HG02840 (cell line): Measurements from ENCODE around the gene PPP6R2.

Experiments
- ATAC-seq: cut with Tn5 transposase; IDR thresholded peaks from one replicate; pipeline ENCODE4 v1.9.1; 2021; ENCODE audit warnings: mild to moderate bottlenecking, moderate library complexity, moderate number of reproducible peaks; ENCODE audit not compliant: unreplicated experiment, low FRiP score

The PPP6R2 gene

DNA sequence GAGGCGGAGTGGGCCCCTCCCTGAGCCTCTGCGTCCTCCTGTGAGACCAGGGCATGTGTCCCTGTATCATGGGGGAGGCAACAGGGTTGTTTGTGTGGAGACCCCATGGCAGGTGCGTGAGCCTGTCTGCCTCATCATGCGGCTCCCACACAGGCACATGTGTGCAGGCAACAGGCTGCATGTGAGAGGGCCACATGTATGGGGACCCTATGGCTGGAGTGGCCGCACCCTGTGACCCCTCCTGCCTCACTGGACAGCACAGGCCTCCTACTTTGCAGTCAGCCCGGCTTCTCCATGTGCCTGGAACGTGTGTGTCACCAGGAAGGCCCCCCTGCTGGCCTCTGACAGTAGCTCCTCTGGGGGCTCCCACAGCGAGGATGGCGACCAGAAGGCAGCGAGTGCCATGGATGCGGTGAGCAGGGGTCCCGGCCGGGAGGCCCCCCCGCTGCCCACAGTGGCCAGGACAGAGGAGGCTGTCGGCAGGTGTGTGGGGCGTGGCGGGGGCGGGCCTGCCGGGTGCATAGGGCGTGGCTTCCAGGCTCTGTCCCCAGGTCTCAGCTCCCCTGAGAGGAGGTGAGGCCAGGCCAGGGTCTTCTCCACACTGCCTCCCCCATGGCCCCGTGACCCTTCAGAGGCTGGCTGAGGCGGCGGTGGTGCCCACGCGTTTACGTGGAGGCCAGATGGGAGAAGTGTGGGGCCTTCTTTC, 97.6 kb downstream of the PPP6R2 start:
- ATAC-seq: no peak

DNA sequence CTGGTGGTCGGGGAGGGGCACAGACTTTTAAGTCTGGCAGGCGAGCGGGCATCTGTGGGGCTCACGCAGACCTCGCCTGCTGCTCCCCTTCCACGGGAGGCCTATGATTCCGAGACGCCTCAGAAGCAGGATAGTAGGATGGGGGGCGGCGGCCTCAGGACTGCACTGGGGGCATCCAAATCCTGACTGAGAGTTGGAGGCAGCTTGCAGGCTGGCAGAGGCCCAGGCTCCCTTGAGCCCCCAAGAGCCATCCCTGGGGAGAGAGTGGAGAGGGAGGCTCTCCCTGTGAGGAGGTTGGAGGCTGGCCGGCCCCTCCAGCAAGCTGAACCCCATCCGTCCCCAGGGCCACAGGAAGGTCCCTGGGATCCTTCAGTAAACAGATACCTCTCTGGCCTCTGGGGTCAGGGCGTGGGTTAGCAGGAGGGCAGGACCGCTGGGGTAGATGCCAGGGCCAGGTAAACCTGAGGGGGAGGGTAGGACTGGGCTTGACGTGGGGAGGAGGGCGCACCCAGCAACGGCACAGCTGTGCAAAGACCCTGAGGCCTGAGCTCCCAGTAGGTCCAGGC, 98.4 kb downstream of the PPP6R2 start:
- no peak for ATAC-seq

DNA sequence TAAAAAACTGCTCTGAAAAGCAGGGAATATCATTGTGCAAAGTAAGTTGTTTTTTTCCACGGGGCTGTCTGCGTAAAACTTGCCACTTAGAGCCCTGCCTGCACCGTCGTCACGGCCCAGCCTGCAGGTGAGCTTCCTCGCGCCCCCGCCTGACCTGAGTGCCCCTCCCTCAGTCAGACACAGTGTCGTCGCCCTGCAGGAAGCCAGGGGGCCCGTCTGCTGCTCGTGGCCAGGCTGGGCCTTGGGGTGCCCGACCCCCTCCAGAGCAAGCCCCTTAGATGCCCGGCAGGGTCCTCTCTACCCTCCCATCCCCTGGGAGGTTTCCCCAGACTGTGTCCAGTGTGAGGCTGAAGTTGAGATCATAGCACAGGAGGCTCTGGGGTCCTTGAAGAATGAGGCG, 100.1 kb downstream of the PPP6R2 start:
- no peak for ATAC-seq

DNA sequence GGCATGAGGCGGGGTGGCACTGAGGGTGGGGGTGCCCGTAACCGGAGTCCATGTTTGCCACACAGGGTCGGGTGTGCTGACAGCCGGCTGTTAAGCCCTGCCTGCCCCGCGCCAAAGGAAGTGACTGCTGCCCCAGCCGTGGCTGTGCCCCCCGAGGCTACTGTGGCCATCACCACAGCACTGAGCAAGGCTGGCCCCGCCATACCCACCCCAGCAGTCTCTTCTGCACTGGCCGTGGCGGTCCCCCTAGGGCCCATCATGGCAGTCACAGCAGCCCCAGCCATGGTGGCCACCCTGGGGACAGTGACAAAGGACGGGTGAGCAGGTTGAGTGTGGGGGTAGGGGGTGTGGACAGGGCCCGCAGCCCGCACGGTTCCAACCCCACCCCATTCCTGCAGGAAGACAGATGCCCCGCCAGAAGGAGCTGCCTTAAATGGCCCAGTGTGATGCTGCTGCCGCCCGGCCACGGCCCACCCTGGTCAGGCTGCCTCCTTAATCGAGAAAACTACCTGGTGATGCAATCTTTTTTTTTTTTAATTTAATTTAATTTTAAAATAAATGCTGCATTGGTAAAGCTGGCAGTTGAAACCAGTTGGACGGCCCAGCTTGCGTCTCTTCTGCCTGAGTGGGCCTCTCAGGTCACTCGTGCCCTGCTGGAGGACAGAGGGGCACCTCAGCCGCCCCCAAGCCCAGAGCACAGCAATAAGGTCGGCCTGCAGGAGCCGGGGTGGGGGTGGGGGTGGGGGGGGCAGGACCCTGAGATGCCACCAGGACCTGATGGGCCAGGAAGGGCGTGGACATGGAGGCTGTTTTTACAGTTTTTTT, 100.9 kb downstream of the PPP6R2 start:
- ATAC-seq: no peak

DNA sequence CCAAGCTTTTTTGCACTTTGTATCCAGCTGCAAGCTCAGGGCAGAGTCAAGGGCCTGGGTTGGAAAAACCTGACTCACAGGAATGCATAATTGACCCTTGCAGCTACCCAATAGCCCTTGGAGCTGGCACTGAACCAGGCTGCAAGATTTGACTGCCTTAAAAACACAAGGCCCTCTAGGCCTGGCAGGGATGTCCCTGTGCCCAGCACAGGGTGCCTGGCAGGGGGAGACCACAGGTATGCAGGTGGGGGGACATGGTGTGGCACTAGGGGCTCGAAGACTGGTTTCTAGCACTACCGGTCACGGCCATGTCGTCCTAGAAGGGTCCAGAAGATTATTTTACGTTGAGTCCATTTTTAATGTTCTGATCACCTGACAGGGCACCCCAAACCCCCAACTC, 101.5 kb downstream of the PPP6R2 start:
- ATAC-seq: no peak

DNA sequence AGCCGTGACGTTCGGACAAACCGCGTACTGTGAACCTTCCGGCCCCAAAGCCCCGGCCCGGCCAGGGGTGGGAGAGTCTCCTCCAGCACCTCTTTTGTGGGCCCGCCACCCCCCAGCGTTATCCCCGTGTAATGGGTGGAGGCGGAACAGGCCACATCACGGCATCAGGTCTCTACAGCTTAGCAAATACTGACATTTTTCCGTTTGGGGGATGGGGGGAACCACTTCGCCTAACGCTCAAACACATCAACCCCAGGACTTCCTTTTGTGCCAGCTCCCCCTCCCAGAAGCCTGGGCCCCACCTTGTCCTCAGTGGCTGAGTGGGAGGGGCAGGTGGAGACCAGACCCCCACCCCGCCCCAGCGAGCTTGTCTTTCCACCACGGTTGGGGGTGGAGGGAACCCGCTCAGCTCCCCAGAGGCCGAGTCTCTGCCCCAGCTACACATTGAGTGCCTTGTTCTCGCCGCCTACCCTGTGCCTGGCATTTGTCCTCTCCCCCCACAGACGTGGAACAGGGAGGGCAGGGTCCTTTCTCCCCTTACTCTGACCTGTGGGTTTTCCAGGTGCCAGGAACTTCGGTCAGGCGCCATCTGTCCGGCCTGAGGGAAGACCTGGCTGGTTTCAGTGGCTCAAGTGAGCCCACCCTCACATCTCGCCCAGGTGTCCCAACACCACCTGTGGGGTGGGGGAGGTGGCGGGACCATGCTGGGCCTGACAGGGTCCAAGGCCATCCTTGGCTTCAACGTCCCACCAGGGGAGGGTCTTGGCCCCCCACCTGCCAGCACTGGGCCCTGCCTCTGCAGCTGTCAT, 102.1 kb downstream of the PPP6R2 start:
- no peak for ATAC-seq

DNA sequence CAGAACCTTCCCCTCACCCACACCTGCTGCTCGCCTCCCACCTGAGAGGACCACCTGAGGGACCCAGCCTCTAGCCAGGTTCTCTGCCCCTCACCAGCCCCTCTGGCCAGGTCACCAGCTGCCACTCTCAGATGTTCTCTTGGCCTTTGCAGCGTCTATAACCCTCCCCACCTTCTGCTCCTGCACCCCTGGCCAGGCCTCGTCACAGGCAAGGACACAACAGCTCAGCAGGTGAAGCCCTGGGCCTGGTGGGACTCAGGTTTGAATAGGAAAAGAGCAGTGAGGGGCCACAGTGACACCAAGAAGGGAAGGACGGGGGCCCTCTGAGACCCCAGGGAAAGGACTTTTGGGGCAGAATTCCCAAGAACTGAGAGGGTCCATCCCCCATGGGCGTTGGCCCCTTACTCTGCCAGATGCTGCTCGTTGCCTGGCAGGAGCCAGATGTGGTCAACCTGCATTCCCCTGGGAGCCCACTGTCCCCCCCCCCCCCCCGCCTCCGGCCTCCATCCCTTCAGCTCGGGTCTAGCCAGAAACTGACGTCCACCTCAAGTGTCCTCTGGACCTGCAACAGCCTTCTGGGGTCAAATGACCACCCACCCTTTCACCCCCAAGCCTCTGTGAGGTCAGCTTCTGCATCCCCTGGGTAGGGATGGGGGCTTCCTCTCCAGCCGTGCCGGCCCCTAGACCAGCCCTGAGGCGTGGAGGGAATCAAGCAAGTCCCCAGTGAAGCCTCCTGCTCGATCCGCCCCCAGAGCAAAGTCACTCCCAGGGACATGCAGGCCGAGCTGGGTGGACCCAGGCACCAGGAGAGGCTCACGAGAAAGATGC, 103.0 kb downstream of the PPP6R2 start:
- ATAC-seq: no peak

DNA sequence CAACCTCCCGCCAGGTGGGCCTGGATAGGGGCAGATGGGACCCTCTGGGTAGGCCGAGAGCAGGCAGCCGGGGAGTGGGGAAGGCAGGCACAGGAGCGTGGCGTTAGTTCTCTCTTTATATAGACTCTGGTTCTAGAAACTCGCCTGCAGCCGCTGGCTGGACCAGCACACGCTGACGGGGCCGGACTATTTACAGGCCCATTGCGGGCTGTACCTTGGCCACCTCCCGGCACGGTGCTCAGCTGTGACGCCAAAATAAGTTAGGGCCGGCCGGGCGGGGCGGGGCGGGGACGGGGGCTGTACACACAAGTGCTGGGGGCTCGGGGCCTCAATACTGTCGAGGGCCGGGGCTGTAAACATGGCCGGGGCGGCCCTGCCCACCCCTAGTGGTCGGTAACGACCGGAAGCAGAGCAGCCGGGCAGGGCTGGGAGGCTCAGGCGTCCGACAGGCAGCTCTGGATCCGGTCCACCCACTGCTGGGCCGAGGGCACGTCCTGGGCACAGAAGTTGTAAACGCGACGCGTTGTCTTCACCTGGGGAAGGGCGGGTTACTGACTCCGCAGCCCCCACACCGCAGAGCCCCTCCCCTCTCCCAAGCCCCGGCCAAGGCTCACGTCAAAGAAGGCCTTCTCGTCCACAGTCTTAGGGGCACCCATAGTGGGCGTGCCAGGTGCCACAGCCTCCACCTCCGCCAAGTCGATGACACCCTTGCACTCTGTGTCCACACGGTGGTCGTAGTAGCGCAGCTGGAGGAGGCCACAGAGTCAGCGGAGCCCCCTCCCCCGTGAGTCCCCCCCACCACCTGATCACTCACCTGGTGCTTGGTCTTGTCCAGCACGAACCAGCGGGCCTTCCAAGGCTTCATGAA, 103.8 kb downstream of the PPP6R2 start:
- no peak for ATAC-seq

DNA sequence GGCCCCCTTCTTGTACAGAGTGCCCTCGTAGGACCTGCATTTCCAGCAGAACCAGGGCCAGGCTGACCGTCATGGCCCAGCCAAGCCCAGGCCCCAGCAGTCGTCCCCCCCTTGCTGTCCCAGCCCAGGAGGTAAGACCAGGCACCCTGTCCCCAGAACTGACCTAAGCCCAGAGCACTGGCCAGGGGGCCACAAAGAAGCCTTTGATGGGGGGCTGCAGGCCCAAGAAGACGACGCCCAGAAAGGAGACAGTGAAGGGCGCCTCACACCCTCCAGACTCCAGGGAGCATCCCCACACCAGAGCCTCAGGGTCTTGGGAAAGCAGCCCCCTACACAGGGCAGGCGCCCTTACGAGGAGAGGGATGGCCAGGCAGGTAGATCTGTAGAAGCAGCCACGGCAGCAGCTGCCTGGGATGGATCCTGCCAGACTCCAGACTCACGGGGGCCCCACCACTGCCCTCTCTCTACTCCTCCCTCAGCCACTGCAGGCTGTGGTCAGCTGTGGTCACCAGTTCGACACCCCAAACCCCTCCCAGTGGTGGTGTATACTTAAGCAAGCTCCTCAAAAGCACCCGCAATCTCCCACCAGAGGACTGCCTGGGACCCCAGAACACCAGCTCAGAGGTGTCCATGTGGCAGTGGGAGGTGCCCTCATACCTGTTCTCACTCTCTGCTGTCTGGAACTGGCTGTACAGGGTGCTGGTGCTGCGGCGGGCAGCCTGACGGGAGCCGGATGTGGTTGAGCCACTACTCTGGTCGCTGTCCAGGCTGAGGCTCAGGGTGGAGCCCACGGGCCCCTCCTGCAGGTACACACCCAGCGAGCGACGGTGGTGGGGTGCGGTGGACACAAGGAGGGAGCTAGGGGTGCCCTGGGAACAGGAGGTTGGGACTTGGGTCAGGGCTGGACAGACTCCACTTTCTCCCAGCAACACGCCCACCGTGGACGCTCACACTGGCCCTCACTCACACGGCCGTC, 104.7 kb downstream of the PPP6R2 start:
- no peak for ATAC-seq

DNA sequence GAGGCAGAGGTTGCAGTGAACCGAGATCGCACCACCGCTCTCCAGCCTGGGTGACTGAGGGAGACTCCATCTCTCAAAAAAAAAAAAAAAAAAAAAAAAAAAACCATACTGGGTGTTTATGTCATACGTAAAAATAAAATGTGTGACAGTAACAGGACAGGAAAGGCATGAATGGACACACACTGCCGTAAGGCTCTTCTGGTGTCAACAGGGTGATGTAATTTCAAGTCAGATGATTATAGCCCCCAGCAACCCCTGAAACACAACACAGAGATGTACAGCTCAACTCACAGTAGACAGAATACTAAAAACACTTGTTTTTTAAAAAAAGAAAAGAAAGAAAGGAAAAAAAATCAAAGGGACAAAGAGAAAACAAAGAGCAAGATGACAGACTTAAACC, 109.5 kb downstream of the PPP6R2 start:
- ATAC-seq: no peak

DNA sequence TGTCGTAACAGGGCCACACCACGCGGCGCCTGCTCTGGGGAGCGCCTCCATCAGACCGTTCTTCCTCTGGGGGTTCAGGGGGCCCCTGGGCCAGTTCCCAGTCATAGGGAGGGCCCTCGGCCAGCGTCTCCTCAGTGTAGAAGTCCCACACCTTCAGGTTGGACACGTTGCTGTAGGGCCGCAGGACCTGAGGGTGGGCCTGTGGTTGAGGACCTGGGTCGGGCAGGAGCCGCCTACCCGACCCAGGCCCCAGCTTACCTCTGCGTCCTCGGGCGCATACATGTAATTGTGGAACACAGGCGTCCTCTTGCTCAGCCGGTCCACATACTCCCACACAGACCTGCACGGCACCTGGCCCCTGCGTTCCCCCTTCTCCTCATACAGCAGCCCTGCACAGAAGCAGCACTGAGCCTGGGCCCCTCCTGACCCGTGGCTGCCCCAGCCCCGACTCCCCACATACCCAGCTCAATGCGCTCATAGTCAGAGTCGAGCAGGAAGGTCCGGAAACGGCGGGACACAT, 111.5 kb downstream of the PPP6R2 start:
- no peak for ATAC-seq

DNA sequence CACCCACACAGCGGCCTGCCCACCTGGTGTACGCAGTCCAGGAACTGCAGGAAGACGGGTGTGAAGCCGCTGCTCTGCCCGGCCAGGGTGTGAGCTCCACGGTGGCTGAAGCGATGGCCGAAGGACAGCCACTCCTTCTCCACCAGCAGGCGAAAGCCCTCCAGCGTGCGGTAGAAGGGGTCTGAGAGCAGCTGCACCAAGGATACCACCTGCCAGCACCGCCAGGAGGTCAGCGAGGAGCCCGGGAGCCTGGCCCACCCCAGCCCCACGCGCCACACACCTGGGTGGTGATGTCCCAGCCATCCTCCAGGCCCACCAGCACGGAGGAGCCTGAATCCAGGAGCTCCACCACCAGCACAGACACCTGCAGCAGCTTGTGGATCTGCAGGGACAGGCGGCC, 112.1 kb downstream of the PPP6R2 start:
- ATAC-seq: no peak

DNA sequence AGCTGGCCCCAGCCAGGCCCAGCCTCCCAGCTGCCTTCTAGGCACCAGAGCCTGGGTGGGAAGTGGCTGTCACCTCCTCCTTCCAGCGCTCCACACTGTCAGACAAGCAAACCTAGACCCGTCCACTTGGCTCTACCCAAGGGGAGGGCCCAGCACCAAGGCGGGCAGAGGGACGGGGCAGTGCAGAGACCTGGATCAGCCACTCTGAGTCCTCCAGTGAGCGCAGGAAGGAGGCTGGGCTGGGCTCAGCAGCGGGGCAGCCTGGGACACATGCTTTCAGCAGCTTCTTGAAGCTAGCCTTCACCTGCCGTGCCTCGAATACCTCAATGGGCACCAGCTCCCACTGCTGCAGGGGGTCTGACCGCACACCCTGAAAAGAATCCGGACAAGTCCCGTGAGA, 112.9 kb downstream of the PPP6R2 start:
- ATAC-seq: no peak

DNA sequence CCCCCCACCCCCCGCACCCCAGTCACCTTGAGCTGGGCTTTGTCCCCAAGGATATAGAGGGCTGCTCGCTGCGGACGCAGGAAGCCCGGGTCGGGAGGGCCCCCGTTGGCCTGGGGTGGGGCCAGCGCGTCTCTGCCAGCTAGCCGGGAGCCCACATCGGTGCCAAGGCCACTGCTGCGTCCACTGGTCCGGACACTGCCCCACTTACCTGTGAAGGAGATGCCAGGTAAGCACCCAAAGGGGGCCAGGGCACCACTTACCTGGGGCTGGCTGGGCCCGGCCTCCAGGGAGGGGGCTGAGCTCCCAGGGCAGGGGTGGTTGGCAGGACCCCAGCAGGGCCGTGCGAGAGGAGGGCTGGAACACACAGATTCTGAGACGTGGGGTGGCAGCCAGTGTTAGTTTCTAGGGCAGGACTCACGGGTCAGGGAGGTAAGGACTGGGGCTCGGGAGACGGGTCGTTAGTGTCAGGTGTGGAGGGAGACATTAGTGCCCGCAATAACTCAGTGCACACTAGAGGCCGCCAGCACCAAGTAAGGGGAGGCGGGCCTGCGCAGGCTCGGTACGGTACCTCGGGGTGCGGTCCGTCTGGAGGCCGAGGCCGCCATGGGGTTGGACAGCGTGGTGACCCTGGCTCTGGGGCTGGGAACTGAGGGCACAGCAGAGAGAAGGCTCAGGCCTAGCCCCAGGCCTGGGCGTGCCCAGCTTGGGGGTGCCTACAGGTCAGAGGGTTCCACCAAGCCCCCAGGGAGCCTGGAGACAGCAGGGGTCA, 113.5 kb downstream of the PPP6R2 start:
- ATAC-seq: no peak

DNA sequence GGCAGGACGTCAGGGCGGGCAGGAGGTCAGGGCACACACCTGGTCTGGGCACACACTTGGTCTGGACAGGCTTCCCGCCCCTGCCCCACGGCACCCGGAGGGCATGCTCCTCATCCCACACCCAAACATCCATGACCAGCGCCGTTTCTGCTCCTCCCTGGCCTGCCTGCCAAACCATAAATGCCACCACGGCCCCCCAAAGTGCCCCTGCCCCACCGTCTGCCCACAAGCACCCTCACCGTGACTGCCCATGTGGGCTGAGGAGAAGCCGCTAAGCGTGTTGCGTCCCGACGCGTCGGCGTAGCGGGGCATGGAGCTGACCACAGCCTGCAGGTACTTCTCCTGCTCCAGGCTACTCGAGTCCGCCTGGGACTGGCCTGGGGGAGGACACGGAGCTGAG, 115.9 kb downstream of the PPP6R2 start:
- ATAC-seq: no peak

DNA sequence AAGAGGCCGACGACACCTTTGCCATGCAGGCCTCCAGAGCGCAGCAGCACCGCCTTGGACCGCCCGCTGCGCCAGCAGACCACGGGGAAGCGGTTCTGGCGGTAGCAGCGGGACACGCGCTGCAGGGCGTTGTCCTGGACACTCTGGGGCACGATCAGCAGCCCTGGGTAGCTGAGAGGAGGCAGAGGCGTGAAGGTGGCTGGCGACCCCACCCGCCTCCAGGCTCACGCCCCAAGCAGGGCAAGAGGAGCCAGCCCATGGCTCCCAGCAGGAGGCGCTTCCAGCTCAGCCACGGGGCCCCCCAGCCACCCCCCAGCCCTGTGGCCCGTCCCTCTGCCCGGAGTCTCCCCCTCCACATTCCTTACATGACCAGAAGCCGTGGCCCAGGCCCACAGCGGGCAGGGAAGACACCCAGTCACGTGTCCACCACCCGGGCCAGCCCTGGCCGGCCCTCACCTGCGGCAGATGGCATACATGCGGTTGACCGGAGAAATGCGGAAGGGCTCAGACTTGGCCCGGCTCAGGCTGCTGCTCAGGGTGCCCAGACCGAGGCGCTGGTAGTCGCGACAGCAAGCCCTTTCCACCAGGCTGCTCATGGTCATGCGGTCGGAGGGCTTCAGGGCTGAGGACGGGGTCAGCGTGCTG, 116.5 kb downstream of the PPP6R2 start:
- ATAC-seq: no peak

DNA sequence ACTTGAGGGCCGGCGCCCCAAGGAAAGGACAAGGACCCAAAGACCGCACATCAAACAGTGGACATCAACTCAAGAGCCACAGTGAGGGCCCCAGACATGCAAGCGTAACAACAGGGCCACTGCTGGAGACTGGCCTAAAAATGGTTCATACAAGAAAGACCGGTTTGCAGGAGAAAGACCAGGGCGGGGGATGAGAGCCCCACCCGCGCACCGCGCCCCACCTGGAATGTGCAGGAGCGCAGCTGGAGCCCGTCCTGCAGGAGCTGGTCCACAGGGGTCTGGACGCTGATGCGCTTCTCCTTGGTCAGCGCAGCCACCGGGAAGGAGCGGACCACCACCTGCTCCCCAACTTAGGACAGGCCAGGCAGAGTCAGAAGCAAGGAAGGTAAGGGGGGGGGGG, 117.8 kb downstream of the PPP6R2 start:
- no peak for ATAC-seq
